Measurements from ENCODE around the gene RGS16. TPM values are rescaled to one million over a fixed set of nuclear protein-coding genes. Genes with fewer than 3 reads are reported as not detected.

Gene RGS16
- polyA plus RNA-seq, 1 donor (not counting 4 experiments of a cell fraction or from before 2014, with no cell fraction given): 0.34 TPM

DNA sequence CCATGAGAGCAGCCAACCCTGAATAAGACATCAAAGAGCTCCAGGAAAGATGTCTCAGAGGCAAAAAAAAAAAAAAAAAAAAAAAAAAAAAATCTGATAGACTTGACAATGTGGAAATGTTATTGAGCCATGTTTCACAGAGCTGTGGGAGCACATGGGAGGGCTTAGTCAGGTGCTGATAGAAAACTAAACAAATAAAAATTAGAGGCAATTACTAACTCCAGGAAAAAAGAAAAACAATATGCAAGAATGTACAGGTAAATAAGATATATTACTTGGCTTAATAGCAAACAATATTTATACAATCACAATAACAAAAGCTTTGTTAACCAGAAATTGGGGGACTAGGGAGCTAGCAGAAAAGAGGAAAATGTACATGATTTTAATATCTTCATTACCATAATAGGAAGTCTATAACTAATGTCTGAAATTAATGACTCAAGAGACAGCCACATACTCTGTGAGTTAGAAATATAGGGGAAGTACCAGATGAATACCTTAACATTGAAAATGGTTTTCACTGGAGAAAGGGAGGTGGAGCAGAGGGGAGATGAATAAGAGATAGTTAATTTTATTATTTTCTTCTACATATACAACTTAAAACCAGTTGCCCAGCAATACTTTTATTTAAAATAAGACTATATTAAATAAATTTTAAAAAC, 16.9 kb upstream of the RGS16 start:
- no peak overlapping the region for H3K4me3 ChIP-seq (ENCODE audit: control insufficient read depth in 2 of 3, extremely low read depth in 1 of 3, insufficient read depth in 2 of 3, low read depth in 1 of 3, low read length in 3 of 3)
- H3K36me3 ChIP-seq (ENCODE audit: control insufficient read depth in 2 of 2, extremely low read depth in 1 of 2, insufficient read depth in 2 of 2, low read length in 2 of 2): no peaks in the 10 kb centered on the region
- dilution Hi-C loops (cut with MboI; ENCODE audit: extremely low pct_ligation_motif_present, low sequenced_read_pairs): no loop called here
- H3K9ac ChIP-seq (ENCODE audit: control insufficient read depth, extremely low read depth, insufficient read depth, low read length): no peak overlapping the region
- H3K4me2 ChIP-seq (ENCODE audit: control insufficient read depth, extremely low read depth, insufficient read depth, low read depth, low read length): no peak overlapping the region
- no peaks in the 10 kb centered on the region for H3K9me1 ChIP-seq (ENCODE audit: control insufficient read depth, extremely low read depth, insufficient read depth, low read length)
- DNase-seq (ENCODE audit: low read depth, low spot score) (no peak), FAIRE-seq (no peak)
- H3K9me3 ChIP-seq (ENCODE audit: control insufficient read depth, low read depth, low read length): no peaks in the 10 kb centered on the region
- peaks cover 7% of the 10 kb centered on the region for H3K27me3 ChIP-seq (ENCODE audit: control insufficient read depth, extremely low read depth, insufficient read depth, low read length)
- TF ChIP-seq EZH2 (IDR thresholded peaks at IDR 0.05; ENCODE audit: low read length) (no peak), CTCF (optimal IDR thresholded peaks at IDR 0.05 in 1 of 3, IDR thresholded peaks at IDR 0.05 in 1 of 3, conservative IDR thresholded peaks at IDR 0.05 in 1 of 3; ENCODE audit: extremely low read depth in 1 of 3, insufficient read depth in 2 of 3, low read length in 3 of 3) (no peak)
- H3K27ac ChIP-seq (ENCODE audit: control insufficient read depth, insufficient read depth, low read length): no peak overlapping the region
- H3K4me1 ChIP-seq (ENCODE audit: control insufficient read depth, extremely low read depth, insufficient read depth, low read length): peaks cover 12% of the 10 kb centered on the region
- no peaks in the 10 kb centered on the region for H4K20me1 ChIP-seq (ENCODE audit: control insufficient read depth, extremely low read depth, insufficient read depth, low read length)
- no peaks in the 10 kb centered on the region for H3K79me2 ChIP-seq (ENCODE audit: control insufficient read depth, insufficient read depth, low read length)
- no peak overlapping the region for H2AFZ ChIP-seq (ENCODE audit: control insufficient read depth, low read length)

DNA sequence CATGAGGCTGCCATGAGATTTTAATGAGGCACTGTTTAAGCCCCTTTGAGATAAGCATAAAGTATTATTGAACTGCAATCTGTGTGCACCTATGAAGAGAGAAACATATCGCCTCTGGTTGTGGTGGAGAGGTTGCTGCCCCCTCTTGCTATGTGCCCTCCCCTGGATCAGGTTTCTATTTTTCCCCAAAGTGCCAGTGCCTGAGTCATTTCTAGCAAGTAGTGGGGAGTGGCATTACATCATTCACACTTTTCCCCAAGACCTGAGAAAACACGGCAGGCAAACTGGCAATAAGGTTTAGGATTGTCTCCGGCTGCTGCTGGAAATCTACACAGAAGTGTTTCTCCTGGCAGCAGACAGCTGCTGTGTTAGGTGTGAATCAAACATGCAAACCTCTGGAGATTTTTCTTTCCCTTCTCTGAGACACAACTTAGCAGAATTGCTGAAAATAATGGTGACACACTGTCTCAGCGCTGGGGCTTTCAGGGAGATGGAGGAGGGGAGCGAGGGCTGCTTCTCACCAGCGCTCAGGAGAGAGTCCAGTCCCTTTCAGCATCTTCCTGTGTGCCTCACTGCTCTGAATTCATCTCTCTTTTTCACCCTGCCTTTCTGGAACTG, 13.7 kb upstream of the RGS16 start:
- no peak overlapping the region for H3K4me3 ChIP-seq (ENCODE audit: control insufficient read depth in 2 of 3, extremely low read depth in 1 of 3, insufficient read depth in 2 of 3, low read depth in 1 of 3, low read length in 3 of 3)
- H3K79me2 ChIP-seq (ENCODE audit: control insufficient read depth, insufficient read depth, low read length): no peaks in the 10 kb centered on the region
- H3K27me3 ChIP-seq (ENCODE audit: control insufficient read depth, extremely low read depth, insufficient read depth, low read length): peaks cover 29% of the 10 kb centered on the region
- H3K9me1 ChIP-seq (ENCODE audit: control insufficient read depth, extremely low read depth, insufficient read depth, low read length): no peaks in the 10 kb centered on the region
- no peak overlapping the region for H3K9ac ChIP-seq (ENCODE audit: control insufficient read depth, extremely low read depth, insufficient read depth, low read length)
- FAIRE-seq: no peak
- dilution Hi-C loops (cut with MboI; ENCODE audit: extremely low pct_ligation_motif_present, low sequenced_read_pairs): no loop called here
- no peaks in the 10 kb centered on the region for H3K36me3 ChIP-seq (ENCODE audit: control insufficient read depth in 2 of 2, extremely low read depth in 1 of 2, insufficient read depth in 2 of 2, low read length in 2 of 2)
- H3K4me1 ChIP-seq (ENCODE audit: control insufficient read depth, extremely low read depth, insufficient read depth, low read length): peaks cover 35% of the 10 kb centered on the region
- H4K20me1 ChIP-seq (ENCODE audit: control insufficient read depth, extremely low read depth, insufficient read depth, low read length): no peaks in the 10 kb centered on the region
- DNase-seq (ENCODE audit: low read depth, low spot score): no peak
- H3K4me2 ChIP-seq (ENCODE audit: control insufficient read depth, extremely low read depth, insufficient read depth, low read depth, low read length): peak overlapping the region; percentile 11
- TF ChIP-seq CTCF (optimal IDR thresholded peaks at IDR 0.05 in 1 of 3, IDR thresholded peaks at IDR 0.05 in 1 of 3, conservative IDR thresholded peaks at IDR 0.05 in 1 of 3; ENCODE audit: extremely low read depth in 1 of 3, insufficient read depth in 2 of 3, low read length in 3 of 3) (no peak), EZH2 (IDR thresholded peaks at IDR 0.05; ENCODE audit: low read length) (no peak)
- no peak overlapping the region for H3K27ac ChIP-seq (ENCODE audit: control insufficient read depth, insufficient read depth, low read length)
- H3K9me3 ChIP-seq (ENCODE audit: control insufficient read depth, low read depth, low read length): no peaks in the 10 kb centered on the region
- H2AFZ ChIP-seq (ENCODE audit: control insufficient read depth, low read length): no peak overlapping the region

Measured in keratinocyte (primary cell).